Measurements from ENCODE around the gene ATP9B. TPM values are rescaled to one million over a fixed set of nuclear protein-coding genes. Genes with fewer than 3 reads are reported as not detected.

The ATP9B gene
- total and polyA plus RNA-seq, 10 of the 15 experiments (the other 5 are each of a cell fraction or from before 2014, with no cell fraction given): 0.74 to 20.7 (median 12.9) TPM

DNA sequence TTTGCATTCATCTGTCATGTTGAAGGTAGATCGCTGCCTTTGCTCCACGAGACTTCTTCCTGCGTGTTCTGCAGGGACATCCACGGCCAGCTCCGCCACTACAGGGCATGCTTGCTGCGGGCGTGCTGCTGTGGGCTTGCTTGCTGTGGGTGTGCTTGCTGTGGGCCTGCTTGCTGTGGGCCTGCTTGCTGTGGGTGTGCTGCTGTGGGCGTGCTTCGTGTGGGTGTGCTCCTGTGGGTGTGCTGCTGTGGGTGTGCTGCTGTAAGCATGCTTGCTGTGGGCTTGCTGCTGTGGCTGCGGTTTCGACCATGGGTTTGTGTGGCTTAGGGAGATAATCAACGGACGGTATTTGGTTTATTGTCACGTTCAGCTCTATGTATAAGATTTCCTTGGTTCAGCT, 165.2 kb downstream of the ATP9B start:
- Histone ChIP-seq H3K27me3 (replicated peaks in 1 of 2; ENCODE audit: control insufficient read depth in 2 of 2, insufficient read depth in 2 of 2, low read length in 1 of 2) (no peaks in the 10 kb centered on the region), H3K4me2 (ENCODE audit: control insufficient read depth, insufficient read depth) (no peak overlapping the region), H3K9me3 (replicated peaks; ENCODE audit: control insufficient read depth, insufficient read depth, low read length) (no peaks in the 10 kb centered on the region), H3K9ac (ENCODE audit: control insufficient read depth, insufficient read depth, low read length) (no peak overlapping the region), H2AFZ (ENCODE audit: control insufficient read depth, low read depth, low read length) (no peak overlapping the region), H3K36me3 (ENCODE audit: control insufficient read depth in 2 of 2, insufficient read depth in 2 of 2, low read length in 1 of 2) (no peaks in the 10 kb centered on the region), H3K4me3 (no peak overlapping the region), H3K4me1 (ENCODE audit: control insufficient read depth, insufficient read depth, low read length) (no peaks in the 10 kb centered on the region), H4K20me1 (ENCODE audit: control insufficient read depth, insufficient read depth) (no peaks in the 10 kb centered on the region; the same call in 1 of the 2 replicates), H3K27ac (ENCODE audit: control insufficient read depth, insufficient read depth) (no peak overlapping the region), H3K79me2 (ENCODE audit: control insufficient read depth, insufficient read depth, low read length) (no peaks in the 10 kb centered on the region)
- DNase-seq (ENCODE audit: low read depth, low spot score) (no peak), ATAC-seq (no peak), FAIRE-seq (no peak)
- TF ChIP-seq RBBP5 (conservative IDR thresholded peaks at IDR 0.05) (no peak), CBFB (IDR thresholded peaks at IDR 0.05; ENCODE audit: low read depth) (no peak), SIN3A (IDR thresholded peaks at IDR 0.05; ENCODE audit: low read depth, low read length) (no peak), BCL3 (IDR thresholded peaks at IDR 0.05; ENCODE audit: borderline replicate concordance, insufficient read depth, low read depth, low read length, poor library complexity, severe bottlenecking) (no peak), CBX3 (IDR thresholded peaks at IDR 0.05; ENCODE audit: borderline replicate concordance, low read depth) (no peak), CREM (IDR thresholded peaks at IDR 0.05; ENCODE audit: low read depth) (no peak), JUND (IDR thresholded peaks at IDR 0.05; ENCODE audit: low read depth, low read length) (no peak), SMC3 (IDR thresholded peaks at IDR 0.05; ENCODE audit: borderline replicate concordance, low read length) (no peak), KLF5 (IDR thresholded peaks at IDR 0.05; ENCODE audit: partially characterized antibody) (no peak), TARDBP (IDR thresholded peaks at IDR 0.05; ENCODE audit: borderline replicate concordance) (no peak), BACH1 (IDR thresholded peaks at IDR 0.05; ENCODE audit: borderline replicate concordance) (no peak)
- TF ChIP-seq, protein P1, sequence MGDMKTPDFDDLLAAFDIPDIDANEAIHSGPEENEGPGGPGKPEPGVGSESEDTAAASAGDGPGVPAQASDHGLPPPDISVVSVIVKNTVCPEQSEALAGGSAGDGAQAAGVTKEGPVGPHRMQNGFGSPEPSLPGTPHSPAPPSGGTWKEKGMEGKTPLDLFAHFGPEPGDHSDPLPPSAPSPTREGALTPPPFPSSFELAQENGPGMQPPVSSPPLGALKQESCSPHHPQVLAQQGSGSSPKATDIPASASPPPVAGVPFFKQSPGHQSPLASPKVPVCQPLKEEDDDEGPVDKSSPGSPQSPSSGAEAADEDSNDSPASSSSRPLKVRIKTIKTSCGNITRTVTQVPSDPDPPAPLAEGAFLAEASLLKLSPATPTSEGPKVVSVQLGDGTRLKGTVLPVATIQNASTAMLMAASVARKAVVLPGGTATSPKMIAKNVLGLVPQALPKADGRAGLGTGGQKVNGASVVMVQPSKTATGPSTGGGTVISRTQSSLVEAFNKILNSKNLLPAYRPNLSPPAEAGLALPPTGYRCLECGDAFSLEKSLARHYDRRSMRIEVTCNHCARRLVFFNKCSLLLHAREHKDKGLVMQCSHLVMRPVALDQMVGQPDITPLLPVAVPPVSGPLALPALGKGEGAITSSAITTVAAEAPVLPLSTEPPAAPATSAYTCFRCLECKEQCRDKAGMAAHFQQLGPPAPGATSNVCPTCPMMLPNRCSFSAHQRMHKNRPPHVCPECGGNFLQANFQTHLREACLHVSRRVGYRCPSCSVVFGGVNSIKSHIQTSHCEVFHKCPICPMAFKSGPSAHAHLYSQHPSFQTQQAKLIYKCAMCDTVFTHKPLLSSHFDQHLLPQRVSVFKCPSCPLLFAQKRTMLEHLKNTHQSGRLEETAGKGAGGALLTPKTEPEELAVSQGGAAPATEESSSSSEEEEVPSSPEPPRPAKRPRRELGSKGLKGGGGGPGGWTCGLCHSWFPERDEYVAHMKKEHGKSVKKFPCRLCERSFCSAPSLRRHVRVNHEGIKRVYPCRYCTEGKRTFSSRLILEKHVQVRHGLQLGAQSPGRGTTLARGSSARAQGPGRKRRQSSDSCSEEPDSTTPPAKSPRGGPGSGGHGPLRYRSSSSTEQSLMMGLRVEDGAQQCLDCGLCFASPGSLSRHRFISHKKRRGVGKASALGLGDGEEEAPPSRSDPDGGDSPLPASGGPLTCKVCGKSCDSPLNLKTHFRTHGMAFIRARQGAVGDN (IDR thresholded peaks at IDR 0.05): no peak
- TF ChIP-seq, protein P2, sequence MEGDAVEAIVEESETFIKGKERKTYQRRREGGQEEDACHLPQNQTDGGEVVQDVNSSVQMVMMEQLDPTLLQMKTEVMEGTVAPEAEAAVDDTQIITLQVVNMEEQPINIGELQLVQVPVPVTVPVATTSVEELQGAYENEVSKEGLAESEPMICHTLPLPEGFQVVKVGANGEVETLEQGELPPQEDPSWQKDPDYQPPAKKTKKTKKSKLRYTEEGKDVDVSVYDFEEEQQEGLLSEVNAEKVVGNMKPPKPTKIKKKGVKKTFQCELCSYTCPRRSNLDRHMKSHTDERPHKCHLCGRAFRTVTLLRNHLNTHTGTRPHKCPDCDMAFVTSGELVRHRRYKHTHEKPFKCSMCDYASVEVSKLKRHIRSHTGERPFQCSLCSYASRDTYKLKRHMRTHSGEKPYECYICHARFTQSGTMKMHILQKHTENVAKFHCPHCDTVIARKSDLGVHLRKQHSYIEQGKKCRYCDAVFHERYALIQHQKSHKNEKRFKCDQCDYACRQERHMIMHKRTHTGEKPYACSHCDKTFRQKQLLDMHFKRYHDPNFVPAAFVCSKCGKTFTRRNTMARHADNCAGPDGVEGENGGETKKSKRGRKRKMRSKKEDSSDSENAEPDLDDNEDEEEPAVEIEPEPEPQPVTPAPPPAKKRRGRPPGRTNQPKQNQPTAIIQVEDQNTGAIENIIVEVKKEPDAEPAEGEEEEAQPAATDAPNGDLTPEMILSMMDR (IDR thresholded peaks at IDR 0.05 in 2 of 3, conservative IDR thresholded peaks at IDR 0.05 in 1 of 3; ENCODE audit: control insufficient read depth in 2 of 3, extremely low read depth in 1 of 3, insufficient read depth in 1 of 3, low read depth in 3 of 3, low read length in 3 of 3): no peak
- TF ChIP-seq, protein P3, sequence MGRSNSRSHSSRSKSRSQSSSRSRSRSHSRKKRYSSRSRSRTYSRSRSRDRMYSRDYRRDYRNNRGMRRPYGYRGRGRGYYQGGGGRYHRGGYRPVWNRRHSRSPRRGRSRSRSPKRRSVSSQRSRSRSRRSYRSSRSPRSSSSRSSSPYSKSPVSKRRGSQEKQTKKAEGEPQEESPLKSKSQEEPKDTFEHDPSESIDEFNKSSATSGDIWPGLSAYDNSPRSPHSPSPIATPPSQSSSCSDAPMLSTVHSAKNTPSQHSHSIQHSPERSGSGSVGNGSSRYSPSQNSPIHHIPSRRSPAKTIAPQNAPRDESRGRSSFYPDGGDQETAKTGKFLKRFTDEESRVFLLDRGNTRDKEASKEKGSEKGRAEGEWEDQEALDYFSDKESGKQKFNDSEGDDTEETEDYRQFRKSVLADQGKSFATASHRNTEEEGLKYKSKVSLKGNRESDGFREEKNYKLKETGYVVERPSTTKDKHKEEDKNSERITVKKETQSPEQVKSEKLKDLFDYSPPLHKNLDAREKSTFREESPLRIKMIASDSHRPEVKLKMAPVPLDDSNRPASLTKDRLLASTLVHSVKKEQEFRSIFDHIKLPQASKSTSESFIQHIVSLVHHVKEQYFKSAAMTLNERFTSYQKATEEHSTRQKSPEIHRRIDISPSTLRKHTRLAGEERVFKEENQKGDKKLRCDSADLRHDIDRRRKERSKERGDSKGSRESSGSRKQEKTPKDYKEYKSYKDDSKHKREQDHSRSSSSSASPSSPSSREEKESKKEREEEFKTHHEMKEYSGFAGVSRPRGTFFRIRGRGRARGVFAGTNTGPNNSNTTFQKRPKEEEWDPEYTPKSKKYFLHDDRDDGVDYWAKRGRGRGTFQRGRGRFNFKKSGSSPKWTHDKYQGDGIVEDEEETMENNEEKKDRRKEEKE (IDR thresholded peaks at IDR 0.05): no peak
- ChIA-PET CTCF (interaction anchor here (1.1 kb wide), 1 partner anchor 11 kb away, joined by 3 read pairs; no protein-coding TSS in a partner anchor), RAD21 (ENCODE audit: unreplicated experiment) (no interaction called here), SMC1A (ENCODE audit: uncharacterized antibody, unreplicated experiment) (no interaction called here), POLR2A (interaction anchor here (0.5 kb wide), 1 partner anchor 13 kb away, joined by 3 read pairs; no protein-coding TSS in a partner anchor)
- WGBS (ENCODE audit: insufficient coverage, insufficient replicate concordance, low lambda C conversion rate, missing lambda C conversion rate): 92% methylated on average over 14 of the region's 14 CpGs
- intact Hi-C loops (cut with micrococcal nuclease; ENCODE audit: unreplicated experiment) (no loop called here), in situ Hi-C loops (cut with MboI) (loop anchor here (25.0 kb wide), 1 partner anchor 1322 kb away; no protein-coding TSS in a partner anchor)
- BruUV-seq (replicated peaks): no TSS peak
